Stimulated activated CD4-positive, alpha-beta T cell treated with anti-CD3 and anti-CD28 coated beads, Interleukin-1b, Interleukin-23, amount 100 ng/mL, for 24 hours (primary cell): ENCODE data around the gene DEDD2.

Experiments used
- DNase-seq, 4 experiments: peaks; one replicate each; pipeline ENCODE4 v3.0.0-alpha.2; 2020; ENCODE audit warnings: low read depth in 4 of 4, low spot score in 1 of 4

DEDD2 gene

DNA sequence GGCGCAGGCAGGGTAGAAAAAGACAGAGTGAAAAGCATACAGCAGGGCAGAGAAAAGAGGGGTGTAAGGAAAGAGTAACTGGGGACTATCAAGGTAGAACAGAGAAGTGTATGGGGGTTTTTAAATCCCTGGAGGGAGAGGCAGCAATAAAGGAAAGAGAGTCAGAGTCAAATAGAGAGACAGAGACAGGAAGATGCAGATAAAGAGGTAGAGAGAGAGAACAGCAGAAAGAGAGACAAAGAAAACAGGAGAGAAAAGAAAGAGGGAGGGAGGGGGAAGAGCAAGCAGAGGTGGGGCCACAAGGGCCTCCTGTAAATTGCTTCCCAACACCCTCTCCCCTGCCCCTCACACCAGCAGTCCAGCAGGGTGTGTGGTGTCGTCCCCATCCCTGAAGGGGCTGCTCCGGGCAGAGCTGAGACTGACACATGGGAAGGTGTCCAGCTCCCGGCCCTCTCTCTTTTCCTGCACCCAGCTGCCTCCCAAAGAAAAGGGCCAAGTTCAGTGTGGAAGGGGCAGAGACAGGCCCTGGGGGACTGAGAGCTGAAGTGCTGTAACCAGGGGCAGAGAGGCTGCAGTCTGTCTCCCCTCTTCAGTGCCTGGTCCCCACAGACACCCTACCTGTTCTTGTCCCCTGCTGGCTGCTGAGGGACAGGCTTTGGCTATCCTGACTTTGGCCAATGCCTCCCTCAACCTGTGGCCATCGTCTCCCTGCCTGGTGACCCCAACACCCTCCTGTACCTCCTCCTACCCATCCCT lies 67.9 kb downstream of the DEDD2 start:
- no peak for DNase-seq
